Measurements from ENCODE around the gene GJB1. TPM values are rescaled to one million over a fixed set of nuclear protein-coding genes. Genes with fewer than 3 reads are reported as not detected.
"Not testable (repeated sequence)": the region's sequence is repeated elsewhere in the genome, so short reads cannot be mapped to it uniquely, and the experiment has no call there.

Gene GJB1
- total and polyA plus RNA-seq, 2 donors (not counting 1 experiment from before 2014, with no cell fraction given), result not detected

GRCh38 chrX:71269801-71270395 is 46.9 kb downstream of the GJB1 start:
- Histone ChIP-seq H3K9ac (ENCODE audit: low read length) (no peak overlapping the region), H3K4me1 (ENCODE audit: control insufficient read depth in 2 of 2, insufficient read depth in 2 of 2, low read length in 2 of 2) (no peaks in the 10 kb centered on the region), H4K20me1 (ENCODE audit: control insufficient read depth, insufficient read depth, low read length, poor library complexity, severe bottlenecking) (no peaks in the 10 kb centered on the region), H3K4me2 (replicated peaks; ENCODE audit: low read depth, low read length, poor library complexity, severe bottlenecking) (no peak overlapping the region), H3K36me3 (replicated peaks in 1 of 2; ENCODE audit: control extremely low read depth in 1 of 2, control insufficient read depth in 1 of 2, extremely low read depth in 1 of 2, insufficient read depth in 2 of 2, low read length in 1 of 2) (no peaks in the 10 kb centered on the region), H3K79me2 (ENCODE audit: control insufficient read depth, insufficient read depth, low read length) (no peaks in the 10 kb centered on the region), H3K27me3 (replicated peaks in 1 of 4; ENCODE audit: control extremely low read depth in 1 of 4, control insufficient read depth in 3 of 4, insufficient read depth in 4 of 4, low read length in 3 of 4) (no peaks in the 10 kb centered on the region), H3K4me3 (ENCODE audit: control extremely low read depth in 1 of 5, extremely low read depth in 1 of 5, insufficient read depth in 1 of 5, low read depth in 2 of 5, low read length in 4 of 5) (no peak overlapping the region), H3K9me3 (ENCODE audit: control extremely low read depth in 1 of 3, control insufficient read depth in 2 of 3, insufficient read depth in 1 of 3, low read length in 2 of 3) (no peaks in the 10 kb centered on the region), H2AFZ (ENCODE audit: insufficient read depth, low read depth, low read length, poor library complexity, severe bottlenecking) (no peak overlapping the region), H3K27ac (ENCODE audit: low read length in 2 of 2) (no peak overlapping the region)
- H3K4me1 Mint-ChIP-seq, result no peaks in the 10 kb centered on the region
- H3K27me3 Mint-ChIP-seq, result no peaks in the 10 kb centered on the region
- no peak overlapping the region for H3K27ac Mint-ChIP-seq
- intact Hi-C loops (cut with micrococcal nuclease), result no loop called here
- TF ChIP-seq EZH2 (IDR thresholded peaks at IDR 0.05; ENCODE audit: borderline replicate concordance, insufficient read depth, low read depth, low read length, poor library complexity, severe bottlenecking), result no peak
- TF ChIP-seq CTCF (IDR thresholded peaks at IDR 0.05), result no peak
- no peak for ATAC-seq (ENCODE audit: low read depth)
- H3K9me3 Mint-ChIP-seq (ENCODE audit: insufficient read depth), result no peaks in the 10 kb centered on the region
- ChIA-PET CTCF (no interaction called here), POLR2A (no interaction called here)
- WGBS (ENCODE audit: insufficient coverage), result 100% methylated on average over 4 of the region's 19 CpGs
- no peak for DNase-seq
- no peak overlapping the region for H3K4me3 Mint-ChIP-seq

GRCh38 chrX:71272313-71272712 is 49.3 kb downstream of the GJB1 start:
- intact Hi-C loops (cut with micrococcal nuclease); H2AFZ ChIP-seq (ENCODE audit: insufficient read depth, low read depth, low read length, poor library complexity, severe bottlenecking); ATAC-seq (ENCODE audit: low read depth); H3K4me1 ChIP-seq (ENCODE audit: control insufficient read depth in 2 of 2, insufficient read depth in 2 of 2, low read length in 2 of 2); H3K4me2 ChIP-seq (replicated peaks; ENCODE audit: low read depth, low read length, poor library complexity, severe bottlenecking); CTCF ChIA-PET; H3K4me1 Mint-ChIP-seq; H3K27ac ChIP-seq (ENCODE audit: low read length in 2 of 2); DNase-seq; H3K9me3 Mint-ChIP-seq (ENCODE audit: insufficient read depth); H3K36me3 ChIP-seq (replicated peaks in 1 of 2; ENCODE audit: control extremely low read depth in 1 of 2, control insufficient read depth in 1 of 2, extremely low read depth in 1 of 2, insufficient read depth in 2 of 2, low read length in 1 of 2); H3K9ac ChIP-seq (ENCODE audit: low read length); H3K27me3 ChIP-seq (replicated peaks in 1 of 4; ENCODE audit: control extremely low read depth in 1 of 4, control insufficient read depth in 3 of 4, insufficient read depth in 4 of 4, low read length in 3 of 4); H3K27me3 Mint-ChIP-seq; H3K4me3 Mint-ChIP-seq; H3K27ac Mint-ChIP-seq; H3K79me2 ChIP-seq (ENCODE audit: control insufficient read depth, insufficient read depth, low read length); H3K9me3 ChIP-seq (ENCODE audit: control extremely low read depth in 1 of 3, control insufficient read depth in 2 of 3, insufficient read depth in 1 of 3, low read length in 2 of 3); H4K20me1 ChIP-seq (ENCODE audit: control insufficient read depth, insufficient read depth, low read length, poor library complexity, severe bottlenecking); H3K4me3 ChIP-seq (ENCODE audit: control extremely low read depth in 1 of 5, extremely low read depth in 1 of 5, insufficient read depth in 1 of 5, low read depth in 2 of 5, low read length in 4 of 5): not testable (repeated sequence)
- POLR2A ChIA-PET, result interaction anchor here (0.7 kb wide), 1 partner anchor 20 kb away, joined by 6 read pairs; no protein-coding TSS in a partner anchor
- 100% methylated on average over 1 of the region's 2 CpGs for WGBS (ENCODE audit: insufficient coverage)

Other genes with a start within 250 kb of the GJB1 start
- 32.6 and 42.9 TPM in 2 replicates for gene SNX12, start 154.9 kb upstream of the GJB1 start, total RNA-seq
- 10.5 and 11.5 TPM in 2 replicates for gene SNX12, start 154.9 kb upstream of the GJB1 start, polyA plus RNA-seq
- 41.4 and 48.7 TPM in 2 replicates for gene FOXO4, start 127.4 kb upstream of the GJB1 start, total RNA-seq
- gene FOXO4, start 127.4 kb upstream of the GJB1 start, polyA plus RNA-seq, result 6.8 and 13.4 TPM in 2 replicates
- gene CXorf65, start 116.5 kb upstream of the GJB1 start, total RNA-seq, result 25.6 and 30.2 TPM in 2 replicates
- gene CXorf65, start 116.5 kb upstream of the GJB1 start, polyA plus RNA-seq, result 24.8 and 49.6 TPM in 2 replicates
- gene IL2RG, start 111.6 kb upstream of the GJB1 start, total RNA-seq, result 276 and 297 TPM in 2 replicates
- 349 and 419 TPM in 2 replicates for gene IL2RG, start 111.6 kb upstream of the GJB1 start, polyA plus RNA-seq
- 118 and 123 TPM in 2 replicates for gene MED12, start 104.6 kb upstream of the GJB1 start, total RNA-seq
- gene MED12, start 104.6 kb upstream of the GJB1 start, polyA plus RNA-seq, result 21.8 and 34.1 TPM in 2 replicates
- gene NLGN3, start 78.4 kb upstream of the GJB1 start, total RNA-seq, result 1.0 and 1.3 TPM in 2 replicates
- 0.81 and 1.1 TPM in 2 replicates for gene NLGN3, start 78.4 kb upstream of the GJB1 start, polyA plus RNA-seq
- gene ZMYM3, start 30.9 kb downstream of the GJB1 start, total RNA-seq, result 40.0 and 40.6 TPM in 2 replicates
- gene ZMYM3, start 30.9 kb downstream of the GJB1 start, polyA plus RNA-seq, result 19.1 and 21.8 TPM in 2 replicates
- gene NONO, start 60.4 kb downstream of the GJB1 start, total RNA-seq, result 286 TPM in 2 replicates
- 112 and 181 TPM in 2 replicates for gene NONO, start 60.4 kb downstream of the GJB1 start, polyA plus RNA-seq
- gene ITGB1BP2, start 78.5 kb downstream of the GJB1 start, total RNA-seq, result 3.7 and 4.3 TPM in 2 replicates
- 1.9 and 2.2 TPM in 2 replicates for gene ITGB1BP2, start 78.5 kb downstream of the GJB1 start, polyA plus RNA-seq
- gene TAF1, start 143.1 kb downstream of the GJB1 start, total RNA-seq, result 93.5 and 97.5 TPM in 2 replicates
- gene TAF1, start 143.1 kb downstream of the GJB1 start, polyA plus RNA-seq, result 12.2 and 26.7 TPM in 2 replicates